ENCODE data around the gene SLC41A3. TPM values are rescaled to one million over a fixed set of nuclear protein-coding genes. Genes with fewer than 3 reads are reported as not detected.

The SLC41A3 gene
- total RNA-seq, 2 donors from 2014 or later: 32.2 to 131 TPM

GRCh38 chr3:126014252-126014651, 69.7 kb downstream of the SLC41A3 start:
- TF ChIP-seq CTCF (IDR thresholded peaks at IDR 0.05) (no peak), POLR2AphosphoS5 (IDR thresholded peaks at IDR 0.05) (no peak), POLR2A (IDR thresholded peaks at IDR 0.05) (no peak)
- Histone ChIP-seq H3K4me1 (replicated peaks) (no peaks in the 10 kb centered on the region), H3K27ac (no peak overlapping the region), H3K36me3 (peaks cover 0 to 6% of the 10 kb centered on the region in 2 donors), H3K9me3 (no peaks in the 10 kb centered on the region), H3K27me3 (replicated peaks; ENCODE audit: insufficient read depth) (no peaks in the 10 kb centered on the region), H3K4me3 (no peak overlapping the region)
- DNase-seq (ENCODE audit: low spot score): no peak
- intact Hi-C loops (cut with DNase I): no loop called here
- WGBS: 71% methylated on average over 4 of the region's 4 CpGs

- Histone ChIP-seq H3K27ac (no peak overlapping the region), H3K4me3 (no peak overlapping the region), H3K27me3 (replicated peaks; ENCODE audit: insufficient read depth) (no peaks in the 10 kb centered on the region), H3K4me1 (replicated peaks) (no peaks in the 10 kb centered on the region), H3K9me3 (no peaks in the 10 kb centered on the region), H3K36me3 (peaks cover 0 to 6% of the 10 kb centered on the region in 2 donors)
- no peak for DNase-seq (ENCODE audit: low spot score)
- 81% methylated on average over 8 of the region's 8 CpGs for WGBS
- TF ChIP-seq POLR2AphosphoS5 (IDR thresholded peaks at IDR 0.05) (no peak), POLR2A (IDR thresholded peaks at IDR 0.05) (no peak), CTCF (IDR thresholded peaks at IDR 0.05) (no peak)
- intact Hi-C loops (cut with DNase I): no loop called here
Observed at GRCh38 chr3:126013751-126014156, 70.2 kb downstream of the SLC41A3 start.

- no peaks in the 10 kb centered on the region for H3K9me3 ChIP-seq
- no peaks in the 10 kb centered on the region for H3K27me3 ChIP-seq (replicated peaks; ENCODE audit: insufficient read depth)
- 92% methylated on average over 3 of the region's 3 CpGs for WGBS
- no peak for DNase-seq (ENCODE audit: low spot score)
- TF ChIP-seq POLR2AphosphoS5 (IDR thresholded peaks at IDR 0.05) (no peak), CTCF (IDR thresholded peaks at IDR 0.05) (no peak), POLR2A (IDR thresholded peaks at IDR 0.05) (no peak)
- no peak overlapping the region for H3K4me3 ChIP-seq
- H3K27ac ChIP-seq: no peak overlapping the region
- no peaks in the 10 kb centered on the region for H3K36me3 ChIP-seq
- no peaks in the 10 kb centered on the region for H3K4me1 ChIP-seq (replicated peaks)
- intact Hi-C loops (cut with DNase I): no loop called here
Observed at GRCh38 chr3:126009181-126009580, 74.7 kb downstream of the SLC41A3 start.

- Histone ChIP-seq H3K36me3 (no peaks in the 10 kb centered on the region), H3K9me3 (no peaks in the 10 kb centered on the region), H3K27me3 (replicated peaks; ENCODE audit: insufficient read depth) (no peaks in the 10 kb centered on the region), H3K27ac (no peak overlapping the region), H3K4me1 (replicated peaks) (no peaks in the 10 kb centered on the region), H3K4me3 (no peak overlapping the region)
- TF ChIP-seq CTCF (IDR thresholded peaks at IDR 0.05) (no peak), POLR2AphosphoS5 (IDR thresholded peaks at IDR 0.05) (no peak), POLR2A (IDR thresholded peaks at IDR 0.05) (no peak)
- 95% methylated on average over 3 of the region's 3 CpGs for WGBS
- intact Hi-C loops (cut with DNase I): no loop called here
- DNase-seq (ENCODE audit: low spot score): no peak
Observed at GRCh38 chr3:126008219-126008618, 75.7 kb downstream of the SLC41A3 start.

GRCh38 chr3:126005951-126006350, 78.0 kb downstream of the SLC41A3 start:
- DNase-seq (ENCODE audit: low spot score): no peak
- Histone ChIP-seq H3K4me1 (replicated peaks) (no peaks in the 10 kb centered on the region), H3K27me3 (replicated peaks; ENCODE audit: insufficient read depth) (no peaks in the 10 kb centered on the region), H3K9me3 (no peaks in the 10 kb centered on the region), H3K4me3 (no peak overlapping the region), H3K36me3 (no peaks in the 10 kb centered on the region), H3K27ac (no peak overlapping the region)
- whole genome bisulfite sequencing: 35% methylated on average over 3 of the region's 3 CpGs
- TF ChIP-seq CTCF (IDR thresholded peaks at IDR 0.05) (no peak), POLR2AphosphoS5 (IDR thresholded peaks at IDR 0.05) (no peak), POLR2A (IDR thresholded peaks at IDR 0.05) (no peak)
- intact Hi-C loops (cut with DNase I): no loop called here
